C4-2B (cell line): Measurements from ENCODE around the gene KDM3B.

Source experiments
- CTCF ChIP-seq: fragments of 450-650 bp; conservative IDR thresholded peaks from 2 replicates; pipeline ENCODE4 v1.5.1; 2017; ENCODE audit warnings: mild to moderate bottlenecking
- ZFX ChIP-seq: fragments of 450-650 bp; IDR thresholded peaks from 2 replicates; pipeline ENCODE4 v1.6.1; 2017

GRCh38 chr5:138305797-138306196, 46.7 kb upstream of the KDM3B start:
- no peak for TF ChIP-seq CTCF
- no peak for TF ChIP-seq ZFX
